ENCODE data around the gene PDGFRB.

PDGFRB gene
- 0.11 to 4.6 (median 0.59) reads per million in 17 experiments for total RNA-seq

DNA sequence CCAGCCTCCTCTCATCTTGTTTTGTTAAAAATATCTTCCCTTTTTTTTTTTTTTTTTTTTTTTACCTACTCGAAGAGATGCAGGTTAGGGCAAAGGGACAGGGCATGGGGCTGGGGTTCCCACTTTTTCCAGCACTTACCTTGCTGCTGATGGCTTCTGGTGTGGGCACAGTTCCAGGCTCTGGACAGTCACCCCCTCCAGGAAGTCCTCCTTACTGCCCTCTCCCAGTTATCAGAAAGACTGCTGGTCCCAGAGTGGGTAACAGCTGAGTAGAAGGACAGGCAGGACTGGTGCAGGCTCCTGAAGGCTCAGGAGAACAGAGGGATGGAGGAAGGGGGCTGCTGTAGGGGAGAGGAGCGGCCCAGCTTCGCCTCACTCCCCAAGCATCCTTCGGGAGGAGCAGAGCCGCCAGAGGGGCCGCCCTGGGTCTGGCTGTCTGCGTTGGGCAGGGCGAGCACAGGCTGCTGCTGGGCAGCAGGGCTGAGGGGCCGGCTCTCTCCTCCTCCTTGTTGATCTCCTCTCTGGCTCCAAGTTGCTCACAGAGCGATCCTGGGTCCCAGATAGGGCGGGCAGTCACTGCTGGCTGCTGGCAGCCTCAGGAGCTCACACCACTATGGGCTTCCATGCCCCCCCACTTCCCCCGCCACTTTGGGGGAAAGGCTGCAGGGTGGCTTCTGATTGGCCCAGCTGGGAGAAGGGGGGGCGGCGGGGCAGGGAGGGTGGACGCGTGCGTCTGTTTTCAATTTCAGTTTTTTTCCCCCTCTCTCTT, at the start of gene PDGFRB:
Gene PDGFRB, minus strand, starts transcription at position 588 of the 769 bp plus-strand sequence. CDS start 18,798 bp downstream, outside the sequence.
- no peak for DNase-seq

DNA sequence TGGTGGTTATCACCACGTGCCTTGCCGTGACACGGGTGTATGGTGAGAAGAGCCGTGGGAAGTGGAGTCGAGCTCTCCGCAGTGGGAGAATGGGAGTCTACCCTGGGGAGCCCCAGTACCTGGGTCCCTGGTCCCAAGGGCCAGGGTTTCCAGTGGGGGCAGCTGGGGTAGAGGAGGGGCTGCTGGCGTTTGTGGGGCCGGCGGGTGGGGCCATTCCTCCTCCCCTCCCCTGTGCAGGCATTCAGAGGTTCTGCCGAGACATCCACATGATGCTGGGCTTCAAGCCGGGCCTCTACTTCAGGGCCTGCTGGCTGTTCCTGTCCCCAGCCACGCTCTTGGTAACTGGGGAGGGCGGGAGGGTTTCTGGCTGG, 48.9 kb upstream of the PDGFRB start:
- no peak for DNase-seq

DNA sequence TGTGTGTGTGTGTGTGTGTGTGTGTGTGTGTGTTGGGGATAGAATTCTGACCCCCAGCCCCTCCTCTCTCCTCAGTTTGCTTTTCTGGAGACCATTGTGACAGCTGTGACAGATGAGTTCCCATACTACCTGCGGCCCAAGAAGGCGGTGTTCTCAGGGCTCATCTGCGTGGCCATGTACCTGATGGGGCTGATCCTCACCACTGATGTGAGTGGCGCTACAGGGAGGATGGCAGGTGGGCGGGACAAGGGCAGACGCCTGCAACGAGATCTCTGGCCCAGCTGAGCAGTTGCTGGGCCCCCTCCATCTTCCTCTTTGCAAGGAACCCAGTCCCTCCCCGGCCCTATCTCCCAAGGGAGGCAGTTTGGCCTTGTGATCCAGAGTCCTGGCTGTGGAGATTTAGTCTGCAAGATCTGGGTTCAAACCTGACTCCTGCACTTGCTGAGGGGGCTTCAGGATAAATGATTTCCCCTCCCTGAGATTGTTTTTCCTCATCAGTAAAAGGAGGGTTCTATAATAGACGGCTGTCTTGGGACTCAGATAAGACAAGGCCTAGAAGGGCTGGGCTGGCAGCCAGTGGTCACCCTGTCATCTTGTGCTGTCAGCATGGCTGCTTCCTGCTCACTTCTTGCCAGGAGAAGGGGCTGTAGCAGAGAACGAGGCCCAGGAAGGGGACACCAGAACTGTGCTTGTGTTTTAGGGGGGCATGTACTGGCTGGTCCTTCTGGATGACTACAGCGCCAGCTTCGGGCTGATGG, 48.4 kb upstream of the PDGFRB start:
- no peak for DNase-seq

DNA sequence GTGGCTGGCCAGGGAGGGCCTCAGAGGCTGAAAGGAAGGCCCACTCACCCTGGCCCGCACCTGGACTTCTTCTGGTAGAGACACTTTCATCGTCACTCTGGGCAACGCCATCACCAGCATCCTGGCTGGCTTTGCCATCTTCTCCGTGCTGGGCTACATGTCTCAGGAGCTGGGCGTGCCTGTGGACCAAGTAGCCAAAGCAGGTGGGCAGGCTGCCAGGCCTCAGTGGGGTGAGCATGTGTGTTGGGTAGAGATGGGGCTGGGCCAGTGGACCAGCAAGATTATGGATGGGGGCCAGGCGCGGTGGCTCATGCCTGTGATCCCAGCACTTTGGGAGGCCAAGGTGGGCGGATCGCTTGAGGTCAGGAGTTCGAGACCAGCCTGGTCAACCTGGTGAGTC, 46.9 kb upstream of the PDGFRB start:
- no peak for DNase-seq

DNA sequence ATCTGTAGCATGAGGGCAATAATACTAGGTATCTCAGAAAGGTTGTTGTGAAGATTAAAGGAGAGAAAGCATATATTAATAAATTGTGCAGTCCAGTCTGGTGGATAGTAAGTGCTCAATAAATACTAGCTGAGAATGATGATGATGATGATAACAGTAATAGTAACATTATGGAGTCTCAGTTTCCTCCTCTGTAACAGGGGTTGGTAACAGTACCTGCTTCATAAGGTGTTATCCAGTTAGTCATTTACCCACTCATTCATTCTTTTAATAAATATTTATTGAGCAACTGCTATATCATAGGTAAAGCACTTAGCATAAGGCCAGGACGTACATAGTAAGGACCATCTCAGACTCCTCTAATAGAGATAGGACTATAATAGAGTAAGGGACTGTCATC, 41.8 kb upstream of the PDGFRB start:
- DNase-seq = no peak

DNA sequence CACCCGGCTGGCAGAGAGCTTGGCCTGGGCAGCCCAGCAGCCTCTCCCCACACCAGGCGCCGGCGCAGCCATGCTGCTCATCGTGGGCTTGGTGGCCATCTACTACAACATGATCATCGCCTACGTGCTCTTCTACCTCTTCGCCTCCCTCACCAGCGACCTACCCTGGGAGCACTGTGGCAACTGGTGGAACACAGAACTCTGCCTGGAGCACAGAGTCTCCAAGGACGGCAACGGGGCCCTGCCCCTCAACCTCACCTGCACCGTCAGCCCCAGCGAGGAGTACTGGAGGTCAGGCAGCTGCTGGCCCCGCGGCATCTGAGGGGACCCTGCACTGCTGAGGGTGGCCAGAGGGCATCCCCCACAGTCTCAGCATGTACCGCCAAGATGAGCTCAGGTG, 41.3 kb upstream of the PDGFRB start:
- DNase-seq = no peak

DNA sequence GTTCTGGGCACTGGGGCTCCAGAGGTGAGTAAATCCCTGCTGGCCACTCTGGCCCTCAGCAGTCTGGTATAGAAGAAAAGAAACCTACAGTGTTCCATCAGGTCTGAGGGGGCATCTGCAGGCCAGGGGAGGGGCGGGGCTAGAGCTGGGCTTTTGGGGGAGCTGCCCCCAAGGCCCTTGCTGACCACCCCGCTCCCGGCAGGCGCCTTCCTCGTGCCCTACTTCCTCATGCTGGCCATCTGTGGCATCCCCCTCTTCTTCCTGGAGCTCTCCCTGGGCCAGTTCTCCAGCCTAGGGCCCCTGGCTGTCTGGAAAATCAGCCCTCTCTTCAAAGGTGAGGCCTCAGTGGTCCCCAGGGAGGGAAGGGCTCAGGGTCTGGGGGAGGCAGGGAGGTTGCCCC, 40.9 kb upstream of the PDGFRB start:
- peak in 2 of 4 experiments; percentile 11 to 36 for DNase-seq

DNA sequence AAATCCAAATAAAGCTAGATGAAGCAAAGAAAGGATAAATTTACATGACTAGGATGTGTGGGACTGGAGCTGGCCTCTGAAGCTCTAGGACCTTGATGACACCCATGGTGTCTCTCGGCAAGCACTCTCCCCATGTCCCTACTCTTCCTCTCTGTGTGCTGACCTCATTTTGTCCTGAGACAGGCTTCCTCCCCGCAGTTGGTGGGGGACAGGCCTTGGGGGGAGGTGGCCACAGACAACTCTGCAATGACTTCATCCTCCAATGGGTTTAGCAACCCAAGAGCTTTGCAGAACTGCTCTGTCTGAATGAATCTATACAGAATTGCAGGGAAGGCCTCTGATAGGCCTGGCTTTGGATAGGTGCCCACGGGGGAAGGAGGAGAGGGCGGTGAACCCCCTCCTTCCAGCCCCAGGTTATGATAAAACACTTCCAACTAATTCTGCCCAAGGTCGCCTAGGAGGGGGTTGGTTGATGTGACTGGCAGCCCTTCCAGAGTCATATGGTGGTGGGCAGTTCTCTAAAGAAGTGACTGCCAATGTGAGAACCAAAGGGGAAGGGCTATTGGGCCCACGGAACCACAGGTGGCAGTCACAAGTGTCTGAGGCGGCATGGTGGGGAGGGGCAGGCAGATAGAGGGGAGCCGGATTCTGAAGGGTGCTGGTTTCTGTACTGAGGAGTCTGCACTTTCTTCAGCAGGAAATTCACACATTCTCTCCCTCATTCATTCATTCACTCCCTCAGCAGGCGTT, 40.3 kb upstream of the PDGFRB start:
- DNase-seq = peak; percentile 61 to 79 (median 70)

DNA sequence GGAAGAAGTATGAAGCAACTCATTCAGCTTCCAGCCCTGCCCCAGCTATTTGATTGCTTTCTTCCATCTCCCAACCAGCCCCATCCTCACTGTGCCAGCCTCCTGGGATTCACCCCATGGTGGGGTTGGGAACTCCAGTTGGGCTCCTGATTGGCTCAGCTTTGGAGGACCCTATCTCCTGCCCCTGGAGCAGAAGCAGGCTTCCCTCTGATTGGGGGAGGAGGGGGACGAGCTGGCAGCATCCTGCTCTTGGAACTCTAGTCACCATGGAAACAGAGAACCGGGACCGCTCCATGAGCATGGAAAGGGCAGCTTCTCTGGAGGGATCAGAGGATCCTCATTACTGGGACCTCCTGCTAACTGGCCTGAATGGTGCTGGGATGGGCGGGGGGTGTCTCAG, 36.8 kb upstream of the PDGFRB start:
- no peak for DNase-seq

DNA sequence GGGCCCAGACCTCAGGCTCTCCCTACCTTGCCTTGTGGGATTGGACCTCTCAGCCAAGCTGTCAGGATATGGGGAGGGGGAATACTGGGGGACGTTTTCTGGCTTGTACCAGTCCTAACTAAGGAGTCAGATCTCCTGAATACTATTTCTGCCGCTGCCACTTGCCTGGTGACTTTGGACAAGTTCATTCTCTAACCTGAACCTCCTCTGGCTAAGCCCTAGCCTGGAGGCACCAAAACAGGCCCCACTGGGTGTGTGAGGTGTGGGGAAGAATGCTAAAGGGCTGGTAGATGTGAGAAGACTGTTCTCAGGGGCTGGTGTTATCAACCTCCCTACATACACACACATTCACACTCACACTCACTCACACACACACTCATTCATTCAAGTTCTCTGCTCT, 35.3 kb upstream of the PDGFRB start:
- no peak for DNase-seq

DNA sequence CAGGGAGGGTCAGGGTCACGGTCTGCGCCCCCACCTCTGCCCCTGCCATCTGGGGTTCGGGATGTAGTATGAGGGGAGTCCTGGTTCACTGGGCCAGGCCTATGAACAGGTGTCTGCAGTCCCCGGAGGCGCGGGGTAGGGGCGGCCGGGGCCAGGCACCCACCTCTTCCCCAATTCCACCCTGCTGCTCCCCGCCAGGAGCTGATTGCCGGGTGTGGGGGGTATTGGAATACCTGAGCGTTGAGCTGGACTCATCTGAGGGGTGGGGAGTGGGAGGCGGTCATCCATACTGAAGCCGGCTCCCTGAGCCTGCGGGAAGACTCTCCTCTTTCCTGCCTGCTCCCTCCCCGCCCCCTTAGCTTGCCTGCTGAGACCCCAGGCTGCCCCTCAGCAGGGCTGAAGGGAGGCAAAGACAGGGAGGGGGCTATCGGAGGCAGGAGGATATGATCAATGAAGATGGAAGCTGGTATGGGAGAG, 34.9 kb upstream of the PDGFRB start:
- no peak for DNase-seq

DNA sequence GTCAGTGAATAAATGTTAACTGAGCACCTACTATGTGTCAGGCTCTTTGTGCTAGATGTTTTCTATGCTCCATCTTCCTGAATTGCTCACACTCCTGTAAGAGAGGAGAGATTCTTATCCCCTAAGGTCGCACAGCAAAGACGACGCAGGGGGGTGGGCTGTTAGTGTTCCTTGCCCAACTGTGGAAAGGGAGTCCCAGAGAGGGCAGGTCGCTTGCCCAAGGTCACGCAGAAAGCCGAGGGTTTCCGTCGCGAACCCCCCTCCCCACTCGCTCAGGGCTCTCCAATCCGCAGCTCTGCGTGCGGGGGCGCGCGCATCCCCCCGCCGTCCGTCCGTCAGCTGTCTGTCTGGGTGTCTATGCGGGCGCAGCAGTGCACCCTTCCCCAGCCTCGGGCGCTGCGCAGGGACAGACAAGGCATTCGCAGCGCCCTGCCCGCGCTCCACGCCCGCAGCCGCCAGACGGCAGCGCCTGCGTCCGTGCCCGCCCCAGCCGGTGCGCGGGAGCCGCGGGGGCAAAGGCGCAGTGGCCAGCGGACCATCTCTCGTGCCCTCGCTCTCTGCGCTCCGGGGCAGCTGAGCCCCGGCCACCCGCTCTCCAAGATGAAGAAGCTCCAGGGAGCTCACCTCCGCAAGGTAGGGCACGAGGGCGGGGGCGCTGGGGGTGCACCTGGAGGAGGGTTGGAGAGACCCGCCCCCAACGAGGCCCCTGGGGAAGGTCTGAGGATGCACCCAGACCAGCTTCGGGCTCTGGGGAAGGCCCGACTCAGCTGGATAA, 34.3 kb upstream of the PDGFRB start, which contains the start of gene SLC6A7:
Gene SLC6A7, plus strand, starts transcription at position 335 of the 775 bp plus-strand sequence. Its CDS starts 266 bp downstream, at position 601.
- peak in 2 of 4 experiments; percentile 23 to 46 for DNase-seq

DNA sequence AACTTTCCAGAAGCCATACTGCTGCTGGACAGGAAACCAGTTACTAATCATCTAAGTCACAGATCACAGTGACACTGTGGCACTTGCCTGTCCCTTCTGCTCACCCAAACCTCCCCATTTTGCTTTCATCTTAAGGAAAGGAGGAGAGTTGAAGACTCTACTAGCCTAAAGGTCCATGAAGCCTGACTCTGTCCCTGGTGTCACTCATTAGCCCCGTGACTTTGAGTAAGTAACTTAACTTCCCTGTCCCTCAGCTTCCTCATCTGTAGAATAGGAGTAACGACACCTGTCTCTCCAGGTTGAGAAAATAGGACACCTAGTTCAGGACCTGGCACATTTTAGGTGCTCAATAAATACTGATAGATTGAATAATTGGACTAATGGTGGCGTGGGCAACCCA, 33.7 kb upstream of the PDGFRB start:
- DNase-seq = peak in 3 of 4 experiments; percentile 53 to 58 (median 57)

DNA sequence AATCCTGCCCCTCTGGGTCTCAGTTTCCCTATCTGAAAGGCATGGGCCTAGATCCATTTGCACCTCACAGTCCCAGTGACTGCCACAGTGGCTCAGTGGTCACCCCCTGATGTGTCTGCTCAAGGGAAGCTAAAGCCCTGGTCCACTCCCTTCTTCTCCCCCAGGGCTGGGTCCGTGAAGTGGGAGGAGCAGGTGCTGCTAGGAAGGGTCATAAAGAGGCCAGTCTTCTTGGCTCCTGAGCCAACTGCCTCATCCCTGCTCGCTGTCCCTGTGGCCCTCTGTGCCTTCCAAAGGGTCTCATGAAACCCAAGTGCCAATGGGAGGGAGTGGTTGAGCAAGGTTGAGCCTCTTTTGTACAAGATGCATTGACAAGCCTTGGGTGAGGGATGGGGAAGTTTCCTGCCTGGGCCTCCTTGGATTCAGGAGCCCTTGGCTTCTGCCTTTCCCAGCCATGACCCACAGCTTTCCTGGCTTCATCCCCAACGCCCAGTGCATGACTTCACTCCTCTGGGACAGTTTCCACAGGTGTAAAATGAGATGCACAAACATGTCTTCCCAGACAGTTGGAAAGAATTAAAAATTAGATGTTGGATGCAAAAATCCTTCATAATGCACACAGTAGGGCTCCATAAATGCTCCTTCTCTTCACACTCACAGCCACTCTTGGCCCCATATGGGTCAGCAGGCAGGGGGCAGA, 32.6 kb upstream of the PDGFRB start:
- no peak for DNase-seq

DNA sequence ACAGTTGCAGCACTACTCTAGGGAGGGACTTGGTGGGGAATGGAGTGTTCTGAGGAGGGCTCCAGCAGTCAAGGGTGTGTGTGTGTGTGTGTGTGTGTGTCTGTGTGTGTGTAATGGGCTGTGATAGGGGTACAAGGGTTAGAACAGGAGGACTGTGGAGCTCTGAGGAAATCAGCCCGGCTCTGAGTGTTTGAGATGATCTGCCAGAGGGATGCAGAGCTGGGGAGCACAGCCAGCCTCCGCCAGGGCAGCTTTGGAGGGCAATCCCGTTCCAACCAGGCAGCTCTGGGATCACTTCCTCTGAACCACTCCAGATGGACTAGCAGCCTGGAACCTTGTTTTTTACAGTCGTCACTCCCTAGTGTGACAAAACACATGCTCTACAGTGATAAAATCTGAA, 31.3 kb upstream of the PDGFRB start:
- DNase-seq = no peak

DNA sequence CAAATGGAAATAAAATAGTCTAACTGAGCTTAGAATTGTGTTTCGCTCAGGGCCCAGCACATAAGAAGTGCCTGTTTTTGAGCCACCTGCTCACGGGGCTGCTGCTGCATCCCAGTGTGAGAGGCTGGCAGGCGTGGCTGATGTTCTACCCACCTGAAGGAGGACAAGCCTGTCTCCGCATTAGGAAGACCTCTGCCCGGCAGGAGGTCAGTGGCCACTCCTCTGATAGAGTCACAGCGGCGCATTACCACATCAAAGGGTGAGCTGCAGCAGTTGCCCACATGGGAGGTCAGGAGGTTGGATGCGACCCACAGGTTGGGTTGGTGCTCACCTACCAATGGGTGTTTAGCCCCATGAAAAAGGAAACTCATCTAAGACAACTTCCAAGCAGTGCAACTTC, 30.5 kb upstream of the PDGFRB start:
- no peak for DNase-seq

DNA sequence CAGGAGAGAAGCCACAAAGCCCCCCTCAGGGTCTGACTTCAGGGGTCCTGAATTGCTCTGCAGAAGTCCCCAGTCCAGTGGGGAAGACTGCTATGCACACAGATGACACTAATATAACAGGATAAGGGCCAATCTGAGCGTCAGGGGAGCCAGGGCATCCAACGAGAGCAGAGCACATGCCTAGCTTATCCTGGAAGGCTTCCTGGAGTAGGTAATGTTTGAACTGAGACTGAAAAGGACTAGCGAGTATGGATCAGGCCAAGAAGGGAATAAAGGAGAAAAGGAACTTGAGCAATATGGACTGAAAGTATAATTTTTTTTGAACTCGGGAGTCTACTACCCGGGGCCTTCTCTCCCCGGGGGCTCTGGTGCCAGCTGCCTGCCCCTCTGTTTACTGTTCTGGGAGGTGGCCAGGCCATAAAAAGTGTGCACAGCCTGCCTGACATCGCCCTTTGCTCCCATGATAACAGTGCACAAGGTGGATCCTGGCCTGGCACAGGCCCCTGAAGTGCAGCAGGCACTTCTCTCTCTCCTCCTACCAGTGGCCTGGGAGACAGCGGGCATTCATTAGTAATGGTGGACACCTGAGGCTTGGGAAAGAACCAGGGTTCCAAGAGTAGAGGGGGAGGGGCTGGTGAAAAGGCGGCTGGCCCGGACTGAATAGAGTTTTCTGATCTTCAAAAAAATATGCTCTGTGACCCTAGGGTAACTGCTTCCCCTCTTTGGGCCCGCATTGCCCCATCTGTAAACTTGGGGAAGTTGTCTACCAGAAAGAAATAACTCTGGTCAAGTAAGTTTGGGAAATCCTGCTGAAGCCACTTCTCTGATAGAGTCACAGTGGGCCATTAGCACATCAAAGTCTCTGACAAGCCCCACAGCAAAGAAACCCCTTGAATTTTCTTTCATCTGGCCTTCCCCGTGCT, 29.6 kb upstream of the PDGFRB start:
- peak; percentile 62 to 85 (median 77) for DNase-seq

DNA sequence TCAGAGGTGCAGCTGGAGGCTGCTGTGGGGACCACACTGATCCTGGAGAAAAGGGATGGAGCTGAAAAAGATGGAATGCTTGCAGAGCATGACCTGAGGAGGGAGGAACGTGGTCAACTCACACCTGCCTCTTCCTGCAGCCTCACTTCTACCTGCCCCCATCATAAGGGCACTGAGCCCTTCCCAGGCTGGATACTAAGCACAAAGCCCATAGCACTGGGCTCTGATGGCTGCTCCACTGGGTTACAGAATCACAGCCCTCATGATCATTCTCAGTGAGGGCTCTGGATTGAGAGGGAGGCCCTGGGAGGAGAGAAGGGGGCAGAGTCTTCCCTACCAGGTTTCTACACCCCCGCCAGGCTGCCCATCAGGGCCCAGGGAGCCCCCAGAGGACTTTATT, 28.4 kb upstream of the PDGFRB start:
- no peak for DNase-seq

DNA sequence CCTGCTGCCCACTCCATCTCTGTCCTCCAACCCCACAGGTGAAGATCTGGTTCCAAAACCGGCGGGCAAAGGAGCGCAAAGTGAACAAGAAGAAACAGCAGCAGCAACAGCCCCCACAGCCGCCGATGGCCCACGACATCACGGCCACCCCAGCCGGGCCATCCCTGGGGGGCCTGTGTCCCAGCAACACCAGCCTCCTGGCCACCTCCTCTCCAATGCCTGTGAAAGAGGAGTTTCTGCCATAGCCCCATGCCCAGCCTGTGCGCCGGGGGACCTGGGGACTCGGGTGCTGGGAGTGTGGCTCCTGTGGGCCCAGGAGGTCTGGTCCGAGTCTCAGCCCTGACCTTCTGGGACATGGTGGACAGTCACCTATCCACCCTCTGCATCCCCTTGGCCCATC, 27.8 kb upstream of the PDGFRB start:
- no peak for DNase-seq

DNA sequence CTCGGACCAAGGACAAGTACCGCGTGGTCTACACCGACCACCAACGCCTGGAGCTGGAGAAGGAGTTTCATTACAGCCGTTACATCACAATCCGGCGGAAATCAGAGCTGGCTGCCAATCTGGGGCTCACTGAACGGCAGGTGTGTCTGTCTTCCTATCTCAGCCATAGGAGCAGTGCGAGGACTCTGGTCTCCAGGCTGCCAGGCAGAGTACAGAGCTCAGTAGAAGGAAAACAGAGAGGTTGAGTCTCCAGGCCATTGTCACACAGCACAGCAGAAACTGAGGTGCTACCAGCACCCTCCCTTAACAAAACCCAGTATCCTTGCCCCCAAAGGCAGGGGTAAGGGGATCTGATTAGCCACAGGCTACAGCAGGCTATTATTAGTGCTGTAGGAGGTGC, 27.1 kb upstream of the PDGFRB start:
- DNase-seq = no peak
